ENCODE data around the gene EED.
"Not testable (repeated sequence)": the region's sequence is repeated elsewhere in the genome, so short reads cannot be mapped to it uniquely, and the experiment has no call there.

- TF ChIP-seq POLR2A, CTCF (IDR thresholded peaks at IDR 0.05): not testable (repeated sequence)
Observed at GRCh38 chr11:86308710-86309109, 64.2 kb downstream of the EED start.

All from Peyer's patch (tissue), 4 donors.